SKM-1 (cell line): ENCODE results near the gene OR7G3.

Source experiments
- DNase-seq: peaks from one replicate; lab custom pipeline; 2025; ENCODE audit not compliant: unreplicated experiment; lab: John Stamatoyannopoulos, UW

OR7G3 gene

DNA sequence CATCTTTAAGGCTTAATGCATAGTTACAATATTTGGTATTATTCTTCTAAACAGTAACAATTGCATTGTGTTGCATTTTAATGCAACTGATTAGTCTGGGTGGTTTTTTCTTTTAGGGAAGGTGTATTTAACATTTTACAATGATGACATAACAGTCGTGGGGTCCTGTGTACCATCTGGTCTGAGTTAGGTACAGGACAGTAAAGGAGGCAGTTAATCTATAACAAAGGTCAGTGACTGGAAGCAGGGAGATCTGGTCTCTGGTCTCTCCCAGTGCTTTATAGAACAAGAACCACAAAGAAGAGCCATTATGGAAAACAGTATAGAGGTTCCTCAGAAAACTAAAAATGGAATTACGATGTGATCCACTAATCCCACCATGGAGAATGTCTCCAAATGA is 16.8 kb downstream of the OR7G3 start:
- DNase-seq = no peak

DNA sequence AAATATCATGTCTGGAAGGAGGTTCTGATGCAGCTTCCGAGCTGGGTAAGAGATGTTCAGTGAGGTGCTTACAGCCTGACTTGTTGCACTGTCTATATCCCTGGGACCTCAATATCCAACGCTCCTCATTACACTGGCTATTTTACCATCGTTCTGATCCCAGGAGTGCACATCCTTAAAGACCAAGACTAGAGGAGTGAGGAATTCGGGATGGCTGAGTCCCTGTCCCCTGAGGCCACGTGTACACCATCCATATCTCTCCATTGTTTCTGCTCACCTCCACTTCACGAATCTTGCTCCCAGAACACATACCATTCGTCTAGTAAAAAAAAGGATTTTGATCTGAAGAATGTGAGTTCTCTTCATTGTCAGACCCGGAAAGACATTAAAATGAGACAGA is 19.4 kb downstream of the OR7G3 start, which contains the start of gene OR7G2:
TSS of gene OR7G2 (minus strand) at position 101 of the 400 bp plus-strand sequence. CDS start 4,232 bp downstream, outside the sequence.
- no peak for DNase-seq

DNA sequence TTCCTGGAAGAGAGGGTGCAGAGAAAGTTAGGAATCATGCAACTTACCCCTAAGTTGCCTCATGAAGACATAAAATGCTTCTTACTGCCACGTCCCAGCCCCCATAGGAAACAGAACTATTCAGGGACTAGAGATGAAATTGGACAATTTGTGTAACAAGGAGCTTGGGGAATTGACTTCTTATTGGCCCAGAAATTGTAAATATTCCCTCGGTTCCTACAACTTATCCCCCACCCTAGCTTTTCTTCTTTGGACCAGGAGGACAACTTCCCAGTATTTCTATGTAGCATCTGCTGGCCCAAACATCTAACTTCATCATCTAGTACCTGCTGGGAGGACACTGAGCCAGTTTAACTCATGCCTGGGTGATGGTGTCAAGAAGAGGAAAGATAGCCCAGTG is 40.0 kb downstream of the OR7G3 start, which contains the start of gene OR1M1:
TSS of gene OR1M1 (plus strand) at position 301 of the 400 bp plus-strand sequence. CDS start 6,184 bp downstream, outside the sequence.
- DNase-seq = no peak

DNA sequence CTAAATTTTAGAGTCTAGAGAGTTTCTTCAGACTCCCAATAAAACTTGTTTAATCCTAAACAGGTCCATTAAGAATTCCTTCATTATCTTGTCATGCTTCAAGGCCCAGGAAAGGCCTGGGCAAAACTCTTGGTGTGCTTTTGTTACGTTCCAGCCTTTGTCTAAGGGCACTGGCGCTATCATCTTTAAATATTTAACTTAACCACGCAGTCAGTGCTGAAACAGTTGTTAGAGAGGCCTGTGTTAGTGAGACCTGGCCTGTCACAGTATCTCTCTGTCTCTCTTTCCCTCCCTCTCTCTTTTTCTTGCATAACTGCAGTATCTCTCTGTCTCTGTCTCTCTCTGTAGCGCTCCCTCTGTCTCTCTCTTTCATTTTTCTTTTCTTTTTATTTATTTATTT is 48.1 kb downstream of the OR7G3 start:
- DNase-seq = no peak

DNA sequence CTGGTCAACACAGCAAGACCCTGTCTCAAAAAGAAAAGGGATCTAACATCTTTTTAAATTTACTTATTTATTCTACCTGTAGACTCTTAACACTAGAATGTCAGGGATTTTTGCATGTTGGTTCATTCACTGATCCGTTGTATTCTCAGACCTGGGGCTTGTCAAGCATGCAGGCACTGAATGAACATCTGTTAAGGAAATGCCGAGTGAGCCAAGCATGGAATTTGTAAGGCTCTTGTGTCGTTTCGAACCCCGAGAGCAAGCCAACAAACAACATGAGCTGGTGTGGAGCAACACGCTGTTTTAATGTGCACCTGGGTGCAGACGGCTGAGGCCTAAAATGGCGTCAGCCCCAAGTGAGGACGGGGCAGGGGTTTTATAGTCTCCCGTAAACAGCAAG is 49.8 kb downstream of the OR7G3 start:
- no peak for DNase-seq
